AG04450 (cell line): Measurements from ENCODE around the gene S100Z. TPM values are rescaled to one million over a fixed set of nuclear protein-coding genes. Genes with fewer than 3 reads are reported as not detected.

Experiments
- CTCF ChIA-PET: fragments of 300-600, 350-600 bp; formaldehyde crosslinking; extraction: SDS; loops from one replicate; lab custom pipeline; 2022; ENCODE audit warnings: antibody characterized with exemption, inconsistent platforms; lab: Charles Lee
- POLR2A ChIA-PET: fragments of 350-600 bp; formaldehyde crosslinking; extraction: SDS; loops from one replicate; lab custom pipeline; 2021; ENCODE audit warnings: antibody characterized with exemption, inconsistent platforms; lab: Yijun Ruan, JAX
- DNase-seq: peaks from one replicate; pipeline ENCODE4 v3.0.0-alpha.2; 2011; ENCODE audit warnings: low read depth, low spot score
- H3K27ac ChIP-seq: one replicate; pipeline ENCODE4 v1.5.1; 2012; ENCODE audit warnings: low read depth, low read length, control low read depth
- H3K27me3 ChIP-seq: one replicate; pipeline ENCODE4 v1.6.0; 2012; ENCODE audit warnings: low read length; ENCODE audit not compliant: control insufficient read depth, insufficient read depth
- H3K4me3 ChIP-seq: 2 replicates; pipeline ENCODE4 v1.5.1; 2011; ENCODE audit warnings: mild to moderate bottlenecking, low read depth, low read length, control low read depth
- H3K9me3 ChIP-seq: 2 replicates; pipeline ENCODE4 v1.5.1; 2012; ENCODE audit warnings: low read length; ENCODE audit not compliant: control insufficient read depth, insufficient read depth
- CTCF ChIP-seq: IDR thresholded peaks from 2 replicates; pipeline ENCODE4 v1.5.1; 2011; ENCODE audit warnings: low read depth, low read length, control low read depth, inconsistent platforms
- polyA plus RNA-seq: library from polyadenylated mRNA; depleted of rRNA; stranded (reverse); fragments of >200 nt; gene quantifications from 2 replicates; pipeline ENCODE4 v1.2.3, GENCODE V29; 2011

S100Z gene
- polyA plus RNA-seq, 1 experiment: not detected

DNA sequence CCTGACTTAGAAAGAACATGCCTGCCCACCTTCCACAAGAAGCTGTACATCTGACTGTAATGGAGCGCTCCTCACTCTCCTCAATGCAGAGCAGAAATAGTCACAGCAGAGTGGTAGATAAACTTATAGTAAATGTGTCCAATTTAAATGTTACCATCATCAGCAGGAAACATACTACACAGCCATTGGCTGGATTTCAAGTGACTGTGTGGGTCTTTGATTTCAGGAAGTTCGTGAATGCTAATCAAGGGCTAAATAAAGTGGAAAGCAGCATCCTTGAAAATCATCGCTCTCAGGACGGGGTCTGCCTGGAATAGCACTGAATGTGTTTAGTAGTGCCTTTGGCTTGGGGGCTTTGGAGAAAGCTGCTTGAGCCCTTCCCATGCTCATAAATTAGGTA is 70.7 kb downstream of the S100Z start:
- DNase-seq: no peak
- Histone ChIP-seq H3K4me3 (no peak overlapping the region), H3K27ac (no peak overlapping the region), H3K9me3 (no peaks in the 10 kb centered on the region), H3K27me3 (peaks cover 14% of the 10 kb centered on the region)
- CTCF ChIA-PET: no interaction called here
- POLR2A ChIA-PET: no interaction called here
- TF ChIP-seq CTCF: no peak

DNA sequence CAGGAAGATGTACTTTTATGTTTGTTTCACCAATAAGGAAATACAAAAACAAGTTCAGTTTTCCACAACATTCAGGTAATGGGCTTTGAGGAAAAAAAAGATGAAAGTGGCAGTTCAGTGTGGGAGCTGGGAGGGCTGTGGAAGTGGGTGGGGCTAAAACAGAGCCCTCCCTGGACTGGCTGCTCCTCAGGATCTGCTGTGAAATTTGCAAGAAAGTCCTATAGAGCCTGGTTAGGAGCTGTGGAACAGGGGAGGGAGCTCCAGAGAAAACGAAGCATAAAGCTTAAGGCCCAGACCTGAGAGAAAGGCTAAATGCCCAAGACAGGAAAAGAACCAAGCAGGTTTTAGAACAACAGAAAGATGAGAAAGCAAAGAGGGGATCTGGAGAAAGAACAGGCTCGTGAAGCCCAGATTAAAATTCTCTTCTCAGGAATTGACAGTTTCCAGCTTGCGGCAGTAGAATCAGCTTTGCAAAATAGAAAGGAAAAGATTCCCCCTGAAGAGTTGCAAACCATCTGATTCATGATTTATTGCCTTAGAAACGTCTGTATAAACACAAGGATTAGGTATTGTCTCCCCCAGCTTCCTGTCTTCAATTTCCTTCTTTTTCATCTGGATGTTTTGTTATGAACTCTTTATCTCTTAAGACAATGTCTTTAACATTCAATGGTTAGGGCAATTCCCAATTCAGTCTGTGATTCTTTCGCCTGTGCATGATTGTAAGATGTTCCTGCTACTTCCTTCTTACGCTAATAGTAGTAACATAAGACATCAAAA is 76.7 kb downstream of the S100Z start:
- no peak for TF ChIP-seq CTCF
- H3K9me3 ChIP-seq: no peaks in the 10 kb centered on the region
- ChIA-PET CTCF (no interaction called here), POLR2A (no interaction called here)
- H3K4me3 ChIP-seq: no peak overlapping the region
- no peak for DNase-seq
- no peak overlapping the region for H3K27ac ChIP-seq
- H3K27me3 ChIP-seq: peaks cover 26% of the 10 kb centered on the region

GRCh38 chr5:76927961-76928360 is 78.1 kb downstream of the S100Z start:
- H3K4me3 ChIP-seq: no peak overlapping the region
- ChIA-PET POLR2A (no interaction called here), CTCF (no interaction called here)
- H3K9me3 ChIP-seq: no peaks in the 10 kb centered on the region
- no peak for TF ChIP-seq CTCF
- H3K27ac ChIP-seq: no peak overlapping the region
- DNase-seq: no peak
- H3K27me3 ChIP-seq: peaks cover 30% of the 10 kb centered on the region

GRCh38 chr5:76930083-76930482 is 80.3 kb downstream of the S100Z start:
- ChIA-PET POLR2A (no interaction called here), CTCF (interaction anchor here (0.7 kb wide), 1 partner anchor 410 kb away, joined by 3 read pairs; no protein-coding TSS in a partner anchor)
- no peak for TF ChIP-seq CTCF
- H3K4me3 ChIP-seq: no peak overlapping the region
- no peak overlapping the region for H3K27ac ChIP-seq
- H3K9me3 ChIP-seq: no peaks in the 10 kb centered on the region
- peaks cover 29% of the 10 kb centered on the region for H3K27me3 ChIP-seq
- DNase-seq: no peak

DNA sequence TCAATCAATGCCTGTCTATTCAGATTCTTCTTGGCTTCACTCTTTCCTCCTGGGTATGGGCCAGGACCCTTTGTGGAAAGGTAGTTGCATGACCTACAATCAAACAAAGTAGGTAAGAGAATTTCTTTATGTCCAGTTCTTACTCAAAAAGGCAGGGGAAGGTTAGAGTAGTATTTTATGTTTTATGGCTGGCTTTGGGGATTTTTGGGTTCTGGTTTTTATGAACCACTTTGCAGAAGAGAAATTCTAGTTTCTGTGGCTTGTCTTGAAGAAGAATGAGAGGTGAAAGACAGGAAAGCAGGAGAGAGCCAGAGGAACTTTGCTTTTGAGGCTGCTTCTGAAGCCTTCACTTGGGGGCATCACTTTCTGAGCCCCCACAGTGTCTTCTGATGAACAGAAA is 88.4 kb downstream of the S100Z start:
- Histone ChIP-seq H3K4me3 (no peak overlapping the region), H3K27me3 (peaks cover 8% of the 10 kb centered on the region), H3K9me3 (no peaks in the 10 kb centered on the region), H3K27ac (no peak overlapping the region)
- CTCF ChIA-PET: no interaction called here
- POLR2A ChIA-PET: no interaction called here
- no peak for TF ChIP-seq CTCF
- no peak for DNase-seq
